HG03097 (cell line): Measurements from ENCODE around the gene BTBD6.
"Not testable (repeated sequence)": the region's sequence is repeated elsewhere in the genome, so short reads cannot be mapped to it uniquely, and the experiment has no call there.

Experiments
- ATAC-seq: cut with Tn5 transposase; IDR thresholded peaks from one replicate; pipeline ENCODE4 v1.9.1; 2021; ENCODE audit not compliant: unreplicated experiment, low FRiP score

Gene BTBD6

DNA sequence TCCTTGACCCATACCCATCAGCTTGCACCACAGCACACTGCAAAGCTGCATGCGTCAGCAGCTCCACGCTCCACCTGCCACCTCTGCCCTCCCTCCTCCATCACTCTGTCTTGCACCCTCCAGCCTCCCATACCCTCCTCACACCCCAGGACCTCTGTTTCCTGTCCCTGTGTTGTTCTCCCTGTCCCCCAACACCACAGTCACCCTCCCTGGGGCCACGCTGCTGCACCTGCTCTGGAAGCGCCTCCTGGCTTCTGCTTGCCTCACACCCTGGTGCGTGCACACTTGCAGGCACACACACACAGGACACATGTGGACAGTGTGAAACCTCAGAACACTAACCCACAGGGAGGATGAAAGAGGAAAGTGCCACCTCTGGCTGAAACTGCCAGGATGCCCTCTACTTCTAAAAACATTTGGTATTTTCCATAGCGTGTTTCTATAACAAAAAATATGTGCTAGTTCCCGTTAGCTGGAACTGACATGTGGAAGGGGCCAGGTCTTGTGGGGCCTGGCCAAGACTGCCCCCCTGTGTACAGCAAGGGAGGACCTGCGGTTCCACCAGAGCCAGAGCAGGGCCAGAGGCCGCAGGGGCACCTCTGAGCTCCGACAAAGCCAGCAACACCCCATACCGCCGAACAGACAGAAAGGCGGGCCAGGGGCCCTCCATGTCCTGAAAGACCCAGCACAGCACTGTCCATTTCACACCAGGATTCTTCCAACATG lies 42.5 kb downstream of the BTBD6 start:
- ATAC-seq: no peak

DNA sequence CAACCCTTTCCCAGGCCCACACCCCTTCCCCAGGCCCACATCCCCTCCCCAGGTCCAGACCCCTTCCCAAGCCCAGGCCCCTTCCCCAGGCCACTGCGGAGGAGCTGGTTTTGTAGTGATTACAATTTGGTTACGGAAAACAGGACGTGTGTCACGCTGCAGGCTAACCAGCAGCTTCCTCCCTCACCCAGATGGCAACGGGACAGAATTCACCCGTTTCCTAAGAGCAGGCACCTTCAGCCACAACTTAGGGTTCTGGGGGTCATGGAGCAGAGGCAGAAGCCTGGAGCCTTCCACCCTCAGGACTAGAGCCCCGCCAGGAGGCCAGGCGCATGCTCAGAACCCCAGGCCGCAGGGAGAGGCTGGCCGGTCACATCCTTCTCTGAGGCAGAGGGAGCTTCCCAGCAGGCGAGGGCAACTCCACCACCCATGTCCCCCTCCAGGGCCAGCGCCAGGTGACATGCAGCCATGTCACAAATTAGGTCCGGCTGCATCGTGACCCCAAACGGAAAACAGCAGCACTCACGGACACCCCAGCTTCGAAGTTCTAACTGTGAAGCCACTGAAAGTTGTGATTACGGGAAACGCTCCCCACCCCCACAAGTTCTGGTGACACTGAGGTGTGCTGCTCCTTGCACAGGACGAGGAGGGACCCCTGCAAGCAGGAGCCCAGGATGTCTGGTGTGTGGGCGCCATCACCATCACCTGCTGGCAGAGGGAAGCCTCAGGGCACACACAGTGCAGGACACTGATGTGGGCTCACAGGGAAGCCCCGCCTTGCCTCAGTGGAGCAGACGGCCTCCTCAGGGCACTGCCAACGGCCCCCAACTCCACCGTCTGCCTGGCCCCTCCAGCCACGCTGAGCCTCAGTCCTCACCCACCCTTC lies 44.7 kb downstream of the BTBD6 start:
- no peak for ATAC-seq

GRCh38 chr14:105294142-105294597 lies 45.8 kb downstream of the BTBD6 start:
- ATAC-seq: peak; percentile 64

DNA sequence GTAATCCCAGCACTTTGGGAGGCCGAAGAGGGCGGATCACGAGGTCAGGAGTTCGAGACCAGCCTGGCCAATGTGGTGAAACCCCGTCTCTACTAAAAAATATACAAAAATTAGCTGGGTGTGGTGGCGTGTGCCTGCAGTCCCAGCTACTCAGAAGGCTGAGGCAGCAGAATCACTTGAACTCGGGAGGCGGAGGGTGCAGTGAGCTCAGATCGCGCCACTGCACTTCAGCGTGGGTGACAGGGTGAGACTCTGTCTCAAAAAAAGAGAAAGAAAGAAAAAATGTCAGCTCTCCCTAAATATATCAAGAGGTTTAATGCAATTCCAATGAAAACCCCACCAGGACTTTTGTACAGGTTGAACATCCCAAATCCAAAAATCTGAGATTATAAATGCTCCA lies 49.0 kb downstream of the BTBD6 start:
- ATAC-seq: not testable (repeated sequence)

GRCh38 chr14:105299654-105300541 lies 51.6 kb downstream of the BTBD6 start:
- peak; percentile 20 for ATAC-seq
